Epithelial cell of prostate (primary cell): ENCODE data around the gene TTC22.
"Not testable (repeated sequence)": the region's sequence is repeated elsewhere in the genome, so short reads cannot be mapped to it uniquely, and the experiment has no call there.

Source experiments
- DNase-seq: peaks from one replicate; pipeline ENCODE4 v3.0.0-alpha.2; 2011; ENCODE audit warnings: low read depth, low spot score
- H3K27ac ChIP-seq: fragments of 450-650 bp; 2 replicates; pipeline ENCODE4 v1.5.1; 2017; ENCODE audit warnings: mild to moderate bottlenecking

Gene TTC22

DNA sequence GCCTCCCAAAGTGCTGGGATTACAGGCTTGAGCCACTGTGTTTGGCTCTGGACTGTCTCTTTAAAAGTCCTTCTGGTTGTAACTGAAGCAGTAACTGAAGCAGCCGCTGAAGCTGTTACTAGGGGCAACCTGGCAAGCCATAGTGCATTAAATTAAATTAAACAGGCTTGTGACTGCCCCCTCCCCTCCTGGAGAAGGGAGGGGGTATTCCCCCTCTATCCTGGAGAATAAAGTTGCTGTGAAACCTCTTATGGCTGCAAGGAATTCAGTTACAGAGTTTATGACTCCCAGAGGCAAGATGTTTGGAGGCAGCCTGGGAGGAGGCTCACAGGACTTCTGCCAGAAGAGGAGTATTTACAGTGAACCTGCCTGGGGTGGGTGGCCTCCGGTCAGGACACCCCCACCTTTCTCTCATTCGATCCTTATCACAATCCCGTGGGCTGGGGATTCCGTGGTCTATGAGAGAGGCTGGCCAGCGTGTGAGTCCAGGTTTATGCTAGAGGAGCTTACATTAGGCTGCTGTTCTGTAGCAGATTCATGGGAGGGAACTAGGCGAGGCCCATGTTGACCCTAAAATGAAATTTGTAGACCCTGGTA lies 8.3 kb downstream of the TTC22 start:
- no peak overlapping the region for H3K27ac ChIP-seq
- DNase-seq, result no peak

DNA sequence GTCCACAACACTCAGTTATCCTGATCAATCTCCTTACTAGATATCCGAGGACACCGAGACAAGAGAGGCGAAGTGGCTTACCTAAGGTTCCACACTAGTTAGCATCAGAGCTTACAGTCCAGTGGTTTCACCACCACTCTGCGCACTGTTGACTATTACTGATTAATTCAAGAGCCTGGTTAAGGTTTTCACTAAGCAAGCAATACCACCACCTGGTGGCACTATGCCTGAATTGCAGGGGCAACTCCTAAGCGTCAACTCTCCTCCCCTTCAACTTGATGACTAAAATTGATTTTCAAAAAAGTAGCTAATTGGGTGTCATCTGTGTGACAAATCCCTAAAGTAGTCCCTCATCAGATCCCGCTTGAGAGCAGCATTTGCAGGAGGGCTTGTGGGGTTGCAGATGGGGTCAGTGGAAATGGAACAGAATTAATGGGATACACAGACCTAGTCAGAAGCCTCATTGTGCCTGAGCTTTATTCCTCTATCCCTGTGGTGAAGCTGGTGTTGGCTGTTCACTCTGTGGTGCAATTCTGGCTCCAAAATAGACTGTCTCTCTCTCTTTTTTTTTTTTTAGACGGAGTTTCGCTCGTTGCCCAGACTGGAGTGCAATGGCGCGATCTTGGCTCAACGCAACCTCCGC lies 9.1 kb downstream of the TTC22 start:
- no peak overlapping the region for H3K27ac ChIP-seq
- DNase-seq, result no peak

DNA sequence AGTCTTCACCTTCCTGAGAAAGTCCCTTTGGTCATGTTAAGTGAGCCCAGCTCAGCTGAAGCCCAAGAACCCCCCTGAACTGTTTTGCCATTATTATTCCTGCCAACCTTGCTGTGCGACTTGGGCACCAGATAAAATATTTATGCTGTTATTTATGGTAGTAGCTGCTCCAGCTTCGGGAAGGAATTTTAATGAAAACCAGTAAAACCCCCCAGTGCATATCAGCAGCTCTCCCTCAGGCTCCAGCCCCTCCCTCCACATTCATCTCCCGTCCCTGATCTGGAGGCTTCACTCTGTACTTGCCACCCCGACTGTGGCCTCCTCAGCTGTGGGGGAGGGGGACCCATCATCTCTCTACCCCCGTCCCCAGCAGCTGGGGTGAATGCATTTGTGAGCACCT lies 12.7 kb downstream of the TTC22 start:
- no peak for DNase-seq
- no peak overlapping the region for H3K27ac ChIP-seq

DNA sequence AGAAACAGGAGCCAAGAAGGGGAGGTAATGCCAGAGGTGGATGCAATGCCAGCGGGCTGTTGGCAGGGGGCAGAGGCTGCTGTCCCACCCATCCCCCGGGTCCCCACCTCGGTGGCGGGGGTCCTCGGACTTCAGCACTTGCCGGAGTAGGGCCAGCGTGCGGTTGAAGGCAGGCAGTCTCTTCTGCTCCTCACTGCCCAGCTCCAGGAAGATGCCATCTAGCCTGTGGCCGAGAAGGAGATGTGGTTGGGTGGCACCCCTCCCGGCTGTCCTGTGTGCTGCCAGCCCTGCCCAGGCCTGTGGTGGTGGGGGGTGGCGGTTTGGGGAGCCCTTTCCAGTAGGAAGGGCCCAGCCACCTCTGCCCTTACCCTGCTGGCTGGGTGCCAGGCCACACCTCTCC lies 13.5 kb downstream of the TTC22 start:
- no peak overlapping the region for H3K27ac ChIP-seq
- DNase-seq, result no peak

DNA sequence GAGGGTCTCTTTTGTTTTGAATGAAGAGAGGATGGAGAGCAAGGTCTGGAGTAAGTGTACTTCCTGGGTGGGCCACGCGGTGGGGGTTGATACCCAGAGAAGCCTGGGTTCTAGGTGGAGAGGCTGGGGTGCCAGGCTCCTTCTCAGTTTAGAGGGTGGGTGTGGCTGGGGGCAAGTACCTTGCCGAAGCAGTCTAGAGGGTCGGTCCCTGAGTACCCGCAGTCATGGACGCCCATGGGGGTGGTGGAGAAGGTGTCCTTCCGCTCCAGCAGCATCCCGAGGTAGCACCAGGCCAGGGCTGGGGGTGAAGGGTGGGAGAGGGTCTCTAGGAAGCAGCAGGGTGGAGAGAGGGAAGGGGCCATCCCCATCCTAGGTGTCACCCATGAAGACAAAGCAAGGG lies 14.3 kb downstream of the TTC22 start:
- DNase-seq, result no peak
- no peak overlapping the region for H3K27ac ChIP-seq

DNA sequence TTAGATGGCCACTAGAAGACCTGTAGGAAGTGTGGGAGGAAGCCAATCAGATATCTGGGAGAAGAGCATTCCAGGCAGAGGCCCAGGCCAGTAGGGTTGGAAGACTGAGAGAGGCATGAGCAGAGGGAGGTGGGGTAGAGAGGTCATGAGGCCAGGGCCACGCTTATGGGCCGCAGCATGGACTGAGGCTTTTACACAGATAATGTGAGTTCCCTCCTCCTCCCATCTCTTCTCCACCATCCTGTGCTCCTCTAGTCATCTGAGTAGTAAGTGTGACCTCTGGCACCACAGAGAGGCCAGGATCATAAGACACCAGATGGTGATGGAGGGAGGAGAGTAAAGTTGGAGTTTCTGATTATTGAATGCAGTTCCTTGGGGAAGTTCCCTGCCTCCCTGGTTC lies 17.1 kb downstream of the TTC22 start:
- no peak overlapping the region for H3K27ac ChIP-seq
- DNase-seq, result no peak

DNA sequence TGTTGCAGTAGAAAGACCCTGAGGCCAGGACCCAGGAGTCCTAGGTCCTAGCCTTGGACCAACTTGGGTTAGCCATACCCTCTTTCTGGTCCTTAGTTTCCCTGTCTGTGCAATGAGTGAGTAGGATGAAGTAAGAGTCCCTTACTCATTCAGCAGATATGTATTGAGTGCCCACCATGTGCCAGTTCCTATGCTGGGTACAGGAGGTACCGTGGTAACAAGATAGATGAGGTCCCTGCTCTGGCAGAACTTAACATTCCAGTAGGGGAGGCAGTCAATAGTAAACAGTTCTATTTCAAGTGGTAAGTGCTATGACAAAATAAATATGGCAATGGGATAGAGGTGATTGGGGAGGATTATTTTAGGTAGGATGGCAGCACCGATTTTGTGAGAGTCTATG lies 18.5 kb downstream of the TTC22 start:
- no peak overlapping the region for H3K27ac ChIP-seq
- DNase-seq, result no peak

DNA sequence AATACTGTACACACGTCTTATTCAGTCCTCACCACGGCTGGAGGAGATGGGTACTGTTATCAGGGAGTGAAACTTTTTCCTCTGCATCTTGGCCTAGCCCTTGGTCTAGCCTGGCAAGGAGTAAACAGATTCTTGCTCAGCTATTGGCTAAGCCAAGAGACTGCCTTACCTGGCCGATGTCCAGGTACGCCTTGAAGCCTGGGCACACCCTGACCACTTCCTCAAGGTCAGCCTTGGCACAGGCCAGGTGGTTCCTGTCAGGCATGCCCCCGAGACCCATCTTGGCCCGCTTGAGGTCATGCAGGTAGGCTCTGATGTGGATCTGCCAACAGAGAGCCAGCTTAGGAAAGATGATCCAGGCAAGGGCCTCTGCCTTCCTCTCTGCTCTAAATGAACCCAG lies 19.0 kb downstream of the TTC22 start:
- no peak for DNase-seq

DNA sequence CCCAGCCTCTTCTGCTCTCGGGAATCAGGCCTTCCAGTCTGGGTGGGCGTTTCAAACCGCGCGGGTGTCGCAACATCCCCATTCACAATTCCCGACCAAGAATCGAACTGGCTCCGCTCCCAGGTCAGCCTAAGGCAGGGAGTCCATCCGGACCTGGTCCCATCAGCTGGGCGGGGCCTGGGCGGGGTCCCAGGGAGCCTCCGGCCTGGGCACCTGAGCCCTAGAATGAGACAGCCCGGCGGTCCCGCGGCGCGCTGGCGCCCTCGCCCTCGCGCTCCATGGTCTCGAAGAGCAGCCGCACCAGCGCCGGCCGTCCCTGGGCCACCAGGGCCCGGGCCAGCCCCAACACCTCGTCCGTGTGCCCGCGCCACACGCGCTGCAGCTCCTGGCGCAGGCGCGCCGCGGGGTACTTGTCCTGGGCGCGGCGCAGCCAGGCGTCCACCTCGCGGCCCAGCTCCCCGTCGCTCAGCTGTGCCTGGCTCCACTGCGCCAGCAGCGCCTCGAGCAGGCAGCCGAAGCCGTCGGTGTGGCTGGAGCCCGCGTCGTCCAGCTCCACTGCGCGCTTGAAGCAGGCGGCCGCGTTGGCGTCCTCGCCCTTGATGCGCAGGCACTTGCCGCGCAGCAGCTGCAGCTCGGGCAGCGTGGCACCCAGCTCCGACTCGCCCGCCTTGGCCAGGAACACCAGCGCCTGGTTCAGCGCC lies 19.9 kb downstream of the TTC22 start:
- DNase-seq, result no peak

More for the DNA sequence above, 19.0 kb downstream of the TTC22 start:
- no peak overlapping the region for H3K27ac ChIP-seq

DNA sequence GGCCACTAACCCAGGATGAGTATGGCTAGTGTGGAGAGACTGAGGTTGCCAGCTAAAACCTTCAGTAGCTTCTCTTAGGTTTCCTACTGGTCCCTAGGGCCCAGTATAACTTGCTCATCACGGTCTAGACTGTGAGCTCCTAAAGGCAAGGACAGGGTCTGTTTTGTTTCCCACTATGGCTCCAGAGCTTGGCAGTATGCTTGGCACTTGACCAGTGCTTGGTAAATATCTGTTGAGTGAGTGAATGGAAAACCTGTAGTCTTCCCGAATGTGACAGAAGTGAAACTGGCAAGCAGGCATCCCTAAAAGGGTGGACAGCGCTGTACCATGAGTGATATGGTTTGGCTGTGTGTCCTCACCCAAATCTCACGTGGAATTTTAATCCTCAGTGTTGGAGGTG lies 23.7 kb downstream of the TTC22 start:
- no peak overlapping the region for H3K27ac ChIP-seq
- no peak for DNase-seq

More for the DNA sequence above, 19.9 kb downstream of the TTC22 start:
- H3K27ac ChIP-seq, result no peak overlapping the region

DNA sequence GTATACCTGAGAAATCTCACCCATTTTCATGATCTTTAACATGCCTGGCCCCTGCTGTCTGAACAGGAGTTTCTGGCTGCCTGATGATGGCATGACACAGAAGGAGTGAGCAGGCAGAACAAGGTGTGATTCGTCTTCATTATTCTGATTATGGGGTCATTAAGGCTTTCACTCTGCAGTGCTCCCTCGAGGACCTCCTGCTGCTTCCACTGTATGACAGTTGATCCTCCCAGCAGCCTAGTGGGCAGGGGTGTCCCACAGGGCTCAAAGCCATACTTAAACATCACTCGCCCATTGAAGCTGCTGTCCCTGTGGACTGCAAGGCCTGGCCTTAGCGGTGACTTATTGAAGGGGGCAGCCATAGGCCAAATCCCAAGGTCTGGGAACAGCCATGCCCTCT lies 24.1 kb downstream of the TTC22 start:
- no peak for DNase-seq
- no peak overlapping the region for H3K27ac ChIP-seq

DNA sequence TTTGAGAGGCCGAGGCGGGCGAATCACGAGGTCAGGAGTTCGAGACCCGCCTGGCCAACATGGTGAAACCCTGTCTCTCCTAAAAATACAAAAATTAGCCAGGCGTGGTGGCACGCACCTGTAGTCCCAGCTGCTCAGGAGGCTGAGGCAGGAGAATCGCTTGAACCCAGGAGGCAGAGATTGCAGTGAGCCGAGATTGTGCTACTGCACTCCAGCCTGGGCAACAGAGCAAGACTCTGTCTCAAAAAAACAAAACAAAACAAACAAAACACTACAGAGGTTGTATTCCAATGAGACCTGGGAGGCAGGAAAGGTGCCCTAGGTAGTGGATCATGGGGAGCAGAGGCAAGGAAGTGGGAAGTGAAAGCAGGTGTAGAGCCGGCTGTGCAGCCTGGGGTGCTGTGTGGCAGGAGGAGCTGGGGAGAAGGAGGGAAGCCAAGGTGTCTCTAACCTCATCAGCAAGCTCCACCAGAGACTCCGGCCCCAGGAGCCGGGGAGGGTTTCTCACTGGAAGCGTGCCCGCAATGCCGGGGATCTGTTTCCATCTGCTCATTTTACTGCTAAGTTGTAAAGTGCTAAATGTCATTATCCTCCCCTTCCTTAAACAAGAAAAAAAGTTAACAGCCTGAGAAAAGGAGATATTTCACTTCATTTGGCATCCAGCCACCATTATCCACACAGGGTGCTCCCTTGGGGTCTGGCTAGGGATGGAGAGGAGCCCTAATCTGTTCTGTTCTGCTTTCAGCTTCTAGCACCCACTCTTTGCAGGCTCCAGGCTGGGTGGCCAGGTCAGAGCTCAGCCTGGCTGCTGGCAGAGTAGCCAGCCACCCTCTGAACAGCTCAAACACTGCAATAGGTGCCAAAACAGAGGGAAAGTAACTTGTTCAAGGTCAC lies 25.0 kb downstream of the TTC22 start:
- not testable (repeated sequence) for DNase-seq, H3K27ac ChIP-seq

DNA sequence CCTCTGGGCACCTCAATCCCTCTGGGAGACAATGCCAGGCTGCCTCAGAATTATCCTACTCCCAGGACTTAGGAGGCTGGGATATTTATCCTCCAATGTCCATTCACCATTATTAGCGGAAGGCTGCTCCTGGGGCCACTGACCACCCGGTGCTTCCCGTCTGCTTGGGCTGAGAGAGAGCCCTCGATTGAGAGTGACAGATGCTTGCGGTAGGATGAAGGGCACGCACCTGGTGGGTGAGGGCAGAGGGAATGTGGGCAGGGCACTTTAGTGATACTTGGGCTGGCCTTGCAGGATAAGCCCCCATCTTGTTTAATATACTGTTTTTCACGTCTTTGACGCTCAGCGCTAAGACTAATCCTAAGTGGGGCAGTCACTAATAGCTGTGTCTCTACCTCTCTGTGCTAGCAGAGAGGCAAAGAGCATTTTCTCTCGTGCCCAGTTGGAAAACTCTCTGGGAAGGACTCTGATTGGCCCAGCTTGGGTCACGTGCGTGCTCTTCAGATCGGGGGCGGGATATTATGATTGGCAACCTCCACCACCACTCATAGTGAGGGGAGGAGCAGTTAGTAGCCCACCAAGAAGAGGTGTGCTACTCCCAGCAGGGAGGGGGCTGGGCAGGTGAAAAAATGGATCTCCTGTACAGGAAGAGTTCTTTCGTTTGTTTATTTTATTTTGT lies 26.2 kb downstream of the TTC22 start:
- no peak overlapping the region for H3K27ac ChIP-seq
- DNase-seq, result no peak

DNA sequence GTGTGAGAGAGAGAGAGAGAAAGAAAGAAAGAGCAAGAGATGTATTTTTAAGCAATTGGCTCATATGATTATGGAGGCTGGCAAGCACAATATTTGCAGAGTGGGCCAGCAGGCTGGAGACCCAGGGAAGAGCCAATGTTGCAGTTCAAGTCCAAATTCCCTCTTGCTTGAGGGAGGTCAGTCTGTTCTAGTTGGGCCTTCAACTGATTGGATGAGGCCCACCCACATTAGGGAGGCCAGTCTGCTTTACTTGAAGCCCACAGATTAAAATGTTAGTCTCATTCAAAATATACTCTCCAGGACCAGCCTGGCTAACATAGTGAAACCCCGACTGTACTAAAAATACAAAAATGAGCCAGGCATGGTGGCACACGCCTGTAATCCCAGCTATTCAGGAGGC lies 28.2 kb downstream of the TTC22 start:
- no peak for DNase-seq
- H3K27ac ChIP-seq, result no peak overlapping the region

DNA sequence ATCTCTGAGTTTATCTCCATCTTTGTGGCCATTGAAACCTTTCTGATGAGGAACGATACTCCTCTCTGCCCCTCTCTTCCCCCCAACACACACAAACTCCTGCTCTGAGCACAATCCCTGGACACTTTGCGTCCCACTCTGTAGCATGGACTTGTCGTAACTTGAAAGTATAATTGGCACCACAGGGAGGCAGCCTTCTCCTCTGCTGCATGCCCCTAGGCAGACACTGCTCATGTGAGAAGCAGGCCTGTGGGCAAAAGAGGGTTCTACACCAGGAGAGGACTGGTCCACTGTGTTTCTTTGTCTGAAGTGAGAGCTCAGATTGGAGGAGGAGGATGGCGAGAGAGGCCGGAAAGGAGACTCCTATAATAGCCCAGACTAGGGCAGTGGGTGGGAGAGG lies 33.0 kb downstream of the TTC22 start:
- no peak overlapping the region for H3K27ac ChIP-seq
- no peak for DNase-seq

DNA sequence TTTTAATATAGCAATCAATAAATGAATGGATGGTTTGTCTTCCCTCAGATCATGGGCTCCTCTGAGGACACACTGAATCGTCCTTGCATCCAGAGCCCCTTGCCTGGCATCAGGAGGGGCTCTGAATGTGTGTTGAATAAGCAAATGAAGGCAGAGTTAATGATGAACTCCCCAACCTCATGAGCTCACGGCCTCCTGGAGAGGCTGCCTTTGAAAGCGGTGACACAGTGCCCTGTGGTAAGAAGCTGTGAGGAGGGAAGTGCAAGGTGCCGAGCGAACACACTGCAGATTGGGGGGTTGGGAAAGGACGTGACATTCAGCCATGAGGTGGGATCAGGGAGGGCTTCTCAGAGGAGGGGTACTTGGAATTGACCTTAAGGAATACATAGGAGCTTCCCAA lies 33.6 kb downstream of the TTC22 start:
- no peak for DNase-seq
- H3K27ac ChIP-seq, result no peak overlapping the region

DNA sequence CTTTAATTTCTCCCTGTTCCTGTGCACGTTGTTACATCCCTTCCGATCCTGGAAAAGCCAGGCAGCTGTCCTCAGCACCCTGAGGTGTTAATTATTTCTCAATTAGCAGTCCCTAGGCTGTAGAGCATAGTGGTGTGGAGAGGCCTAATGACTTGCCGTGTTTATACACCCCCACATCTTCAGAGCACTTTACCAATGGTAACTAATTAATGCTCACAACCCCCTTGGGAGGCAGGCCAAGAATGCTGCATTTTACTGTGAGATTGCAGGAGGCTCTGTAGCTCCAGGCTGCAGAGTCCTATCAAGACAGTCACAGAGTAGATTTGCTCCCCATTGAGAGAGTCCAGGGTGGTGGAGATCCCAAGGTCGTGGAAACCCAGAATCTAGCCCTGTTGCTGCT lies 34.4 kb downstream of the TTC22 start:
- no peak for DNase-seq
- H3K27ac ChIP-seq, result no peak overlapping the region

DNA sequence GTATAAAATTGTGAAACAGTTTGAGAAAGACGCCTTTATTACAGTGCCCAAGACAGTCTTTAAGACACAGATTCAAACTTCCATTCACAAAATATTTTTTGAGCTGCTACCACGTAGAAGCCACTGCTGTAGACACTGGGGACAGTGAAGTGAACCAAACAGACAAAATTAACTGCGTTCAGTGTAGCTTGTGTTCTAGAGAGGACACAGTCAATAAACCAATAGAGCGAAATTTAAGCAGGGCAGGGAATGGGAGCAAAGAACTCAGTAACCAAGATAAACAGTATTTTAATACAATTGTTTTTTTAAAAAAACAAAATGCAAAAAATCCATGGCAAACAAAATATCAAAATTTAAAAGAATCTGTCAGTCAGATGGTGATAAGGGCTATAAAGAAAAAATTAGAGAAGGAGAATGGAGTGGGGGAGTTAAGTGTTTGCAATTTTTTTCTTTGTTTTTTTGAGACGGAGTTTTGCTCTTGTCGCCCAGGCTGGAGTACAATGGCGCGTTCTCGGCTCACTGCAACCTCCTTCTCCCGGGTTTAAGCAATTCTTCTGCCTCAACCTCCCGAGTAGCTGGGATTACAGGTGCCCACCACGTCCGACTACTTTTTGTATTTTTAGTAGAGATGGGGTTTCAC lies 36.1 kb downstream of the TTC22 start:
- H3K27ac ChIP-seq, result no peak overlapping the region
- DNase-seq, result no peak

DNA sequence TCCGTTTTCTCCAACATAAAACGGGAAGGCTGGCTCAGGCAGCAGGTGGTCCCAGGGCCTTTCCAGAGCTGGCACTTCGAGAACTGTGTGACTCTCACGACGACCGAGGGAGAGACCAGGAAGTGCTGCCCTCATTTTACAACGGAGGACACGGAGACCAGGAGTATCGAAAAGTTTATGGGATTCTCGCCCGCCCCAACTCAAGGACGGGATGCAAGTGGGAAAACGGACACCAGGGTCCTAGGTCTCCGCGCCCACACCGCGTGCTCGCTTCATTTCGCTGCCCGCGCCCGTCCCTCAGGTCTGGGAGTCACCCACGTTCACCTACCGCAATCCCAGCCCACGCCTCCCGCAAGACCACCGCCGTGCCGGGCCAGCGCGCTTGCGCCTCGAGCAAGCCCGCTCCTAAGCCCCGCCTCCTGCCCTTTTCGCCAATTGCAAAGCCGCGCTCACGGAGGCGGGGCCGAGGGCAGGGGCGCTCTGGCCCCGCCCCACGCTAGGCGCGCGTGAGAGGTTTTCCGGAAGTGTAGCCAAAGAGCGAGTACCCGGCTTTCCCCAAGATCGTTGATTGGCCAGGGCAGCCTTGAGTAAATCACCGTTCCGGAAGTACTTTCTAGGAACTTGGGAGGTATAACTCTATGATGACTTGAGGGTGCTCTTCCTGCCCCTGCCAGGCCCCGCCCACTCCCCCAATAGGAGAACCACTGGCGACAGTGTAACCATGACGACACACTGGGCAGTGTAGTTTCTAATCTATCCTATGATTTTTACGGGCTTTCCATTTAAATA lies 36.8 kb downstream of the TTC22 start, which contains the start of gene PARS2:
PARS2 (minus strand) TSS at position 391 of the 789 bp plus-strand sequence. CDS start 5,362 bp downstream, outside the sequence.
- DNase-seq, result peak; percentile 98
- H3K27ac ChIP-seq, result no peak within 1 kb of the TSS
